OCI-LY1 (cell line): ENCODE results near the gene SHMT2.

Source experiments
- H2AFZ ChIP-seq: fragments of 200-600 bp; sonication (generic), shearing (Covaris generic); 2 replicates; pipeline ENCODE4 v1.6.0; 2014; ENCODE audit warnings: antibody characterized with exemption, mild to moderate bottlenecking, low read length
- H3F3A ChIP-seq: fragments of 200-600 bp; sonication (generic), shearing (Covaris generic); 2 replicates; pipeline ENCODE4 v1.6.0; 2014; ENCODE audit warnings: mild to moderate bottlenecking, antibody characterized with exemption, low read length, moderate library complexity; ENCODE audit not compliant: insufficient read depth
- H3K27ac ChIP-seq: fragments of 200-600 bp; sonication (generic); 2 replicates; pipeline ENCODE4 v1.5.1; 2014; ENCODE audit warnings: low read length, mixed run types, mild to moderate bottlenecking, low read depth; ENCODE audit not compliant: poor library complexity, severe bottlenecking
- H3K27me3 ChIP-seq: fragments of 200-600 bp; sonication (generic); 2 replicates; pipeline ENCODE4 v1.6.0; 2014; ENCODE audit warnings: antibody characterized with exemption, mild to moderate bottlenecking, low read length, moderate library complexity; ENCODE audit not compliant: insufficient read depth
- H3K36me3 ChIP-seq: fragments of 200-600 bp; sonication (generic); 2 replicates; pipeline ENCODE4 v1.6.1; 2014; ENCODE audit warnings: mild to moderate bottlenecking, antibody characterized with exemption, low read length, moderate library complexity, mixed read lengths; ENCODE audit not compliant: insufficient read depth
- H3K4me1 ChIP-seq: fragments of 200-600 bp; sonication (generic); 2 replicates; pipeline ENCODE4 v1.5.1; 2014; ENCODE audit warnings: mild to moderate bottlenecking, low read length, moderate library complexity; ENCODE audit not compliant: insufficient read depth, severe bottlenecking
- H3K4me2 ChIP-seq: fragments of 200-600 bp; sonication (generic), shearing (Covaris generic); 2 replicates; pipeline ENCODE4 v1.6.1; 2014; ENCODE audit warnings: low read length
- H3K4me3 ChIP-seq: fragments of 200-600 bp; sonication (generic); 2 replicates; pipeline ENCODE4 v1.5.1; 2014; ENCODE audit warnings: low read length, low read depth, mild to moderate bottlenecking, mixed read lengths; ENCODE audit not compliant: poor library complexity, severe bottlenecking
- H3K79me2 ChIP-seq: fragments of 200-600 bp; shearing (Covaris generic); 2 replicates; pipeline ENCODE4 v1.6.1; 2016; ENCODE audit warnings: mixed run types, low read length, mixed read lengths; ENCODE audit not compliant: insufficient read depth
- H3K9ac ChIP-seq: fragments of 200-600 bp; sonication (generic), shearing (Covaris generic); 2 replicates; pipeline ENCODE4 v1.6.1; 2014; ENCODE audit warnings: mild to moderate bottlenecking, low read length, mixed read lengths
- H3K9me2 ChIP-seq: fragments of 200-600 bp; sonication (generic), shearing (Covaris generic); 2 replicates; pipeline ENCODE4 v1.6.1; 2014; ENCODE audit warnings: low read depth, mild to moderate bottlenecking, low read length, mixed read lengths
- H3K9me3 ChIP-seq: fragments of 200-600 bp; shearing (Covaris generic); 2 replicates; pipeline ENCODE4 v1.6.1; 2014; ENCODE audit warnings: low read length, mixed read lengths
- H4K20me1 ChIP-seq: fragments of 200-600 bp; sonication (generic), shearing (Covaris generic); 2 replicates; pipeline ENCODE4 v1.6.0; 2016; ENCODE audit warnings: mild to moderate bottlenecking, low read length; ENCODE audit not compliant: insufficient read depth
- EZH2 ChIP-seq: fragments of 200-600 bp; sonication (generic), shearing (Covaris generic); IDR thresholded peaks from 2 replicates; pipeline ENCODE4 v1.8.0; 2017; ENCODE audit warnings: borderline replicate concordance, mixed run types, mild to moderate bottlenecking, antibody characterized with exemption, low read length, moderate library complexity, mixed read lengths
- TF ChIP-seq, protein P1 (sequence below): fragments of 200-600 bp; sonication (generic), shearing (Covaris generic); IDR thresholded peaks from 2 replicates; pipeline ENCODE4 v1.5.1; 2017; ENCODE audit warnings: mild to moderate bottlenecking, antibody characterized with exemption, low read length, moderate library complexity, mixed read lengths

Gene SHMT2

DNA sequence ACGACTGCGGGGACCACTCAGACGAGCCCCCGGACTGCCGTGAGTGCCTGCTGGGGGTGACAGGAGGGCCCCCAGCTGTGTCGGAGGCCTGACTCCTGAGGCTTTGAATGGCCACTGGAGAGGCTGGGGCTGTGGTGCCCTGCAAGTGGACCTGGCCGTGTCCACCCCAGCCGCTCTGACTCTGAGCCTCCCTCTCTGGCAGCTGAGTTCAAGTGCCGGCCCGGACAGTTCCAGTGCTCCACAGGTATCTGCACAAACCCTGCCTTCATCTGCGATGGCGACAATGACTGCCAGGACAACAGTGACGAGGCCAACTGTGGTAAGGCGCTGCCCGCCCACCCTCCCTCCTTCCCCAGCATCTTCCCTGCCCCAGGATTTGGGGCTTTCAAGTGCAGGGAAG is 29.0 kb upstream of the SHMT2 start:
- H3K4me3 ChIP-seq = no peak overlapping the region
- H3K27me3 ChIP-seq = peaks cover 40% of the 10 kb centered on the region; the same call in 1 of the 2 replicates
- H3K79me2 ChIP-seq = no peaks in the 10 kb centered on the region
- H3K27ac ChIP-seq = no peak overlapping the region
- no peak overlapping the region for H3K4me2 ChIP-seq
- peaks cover 8% of the 10 kb centered on the region for H3K4me1 ChIP-seq
- no peaks in the 10 kb centered on the region for H3K9me3 ChIP-seq
- no peaks in the 10 kb centered on the region for H3K9me2 ChIP-seq
- no peak overlapping the region for H3K9ac ChIP-seq
- H3F3A ChIP-seq = no peaks in the 10 kb centered on the region
- H3K36me3 ChIP-seq = no peaks in the 10 kb centered on the region
- TF ChIP-seq EZH2 = no peak
- TF ChIP-seq, protein P1, sequence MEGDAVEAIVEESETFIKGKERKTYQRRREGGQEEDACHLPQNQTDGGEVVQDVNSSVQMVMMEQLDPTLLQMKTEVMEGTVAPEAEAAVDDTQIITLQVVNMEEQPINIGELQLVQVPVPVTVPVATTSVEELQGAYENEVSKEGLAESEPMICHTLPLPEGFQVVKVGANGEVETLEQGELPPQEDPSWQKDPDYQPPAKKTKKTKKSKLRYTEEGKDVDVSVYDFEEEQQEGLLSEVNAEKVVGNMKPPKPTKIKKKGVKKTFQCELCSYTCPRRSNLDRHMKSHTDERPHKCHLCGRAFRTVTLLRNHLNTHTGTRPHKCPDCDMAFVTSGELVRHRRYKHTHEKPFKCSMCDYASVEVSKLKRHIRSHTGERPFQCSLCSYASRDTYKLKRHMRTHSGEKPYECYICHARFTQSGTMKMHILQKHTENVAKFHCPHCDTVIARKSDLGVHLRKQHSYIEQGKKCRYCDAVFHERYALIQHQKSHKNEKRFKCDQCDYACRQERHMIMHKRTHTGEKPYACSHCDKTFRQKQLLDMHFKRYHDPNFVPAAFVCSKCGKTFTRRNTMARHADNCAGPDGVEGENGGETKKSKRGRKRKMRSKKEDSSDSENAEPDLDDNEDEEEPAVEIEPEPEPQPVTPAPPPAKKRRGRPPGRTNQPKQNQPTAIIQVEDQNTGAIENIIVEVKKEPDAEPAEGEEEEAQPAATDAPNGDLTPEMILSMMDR = no peak
- H2AFZ ChIP-seq = no peak overlapping the region
- no peaks in the 10 kb centered on the region for H4K20me1 ChIP-seq

DNA sequence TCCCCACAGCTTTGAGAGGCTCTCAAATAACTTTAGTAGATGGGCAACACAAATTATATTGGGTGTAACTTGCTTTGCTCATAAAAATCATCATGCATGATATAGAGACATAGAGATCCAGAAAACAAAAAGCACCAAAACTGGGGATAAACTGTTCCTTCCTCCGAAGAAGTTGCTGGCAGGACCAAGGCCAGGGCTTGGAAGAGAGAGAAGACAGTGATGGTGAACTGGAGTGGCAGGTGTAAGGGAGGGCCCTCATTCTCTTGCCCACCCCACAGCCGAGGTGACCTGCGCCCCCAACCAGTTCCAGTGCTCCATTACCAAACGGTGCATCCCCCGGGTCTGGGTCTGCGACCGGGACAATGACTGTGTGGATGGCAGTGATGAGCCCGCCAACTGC is 28.3 kb upstream of the SHMT2 start:
- Histone ChIP-seq H2AFZ (no peak overlapping the region), H3K36me3 (no peaks in the 10 kb centered on the region), H3K9me3 (no peaks in the 10 kb centered on the region), H3K27ac (no peak overlapping the region), H3K4me1 (peaks cover 1% of the 10 kb centered on the region), H3K4me3 (no peak overlapping the region), H3K27me3 (peaks cover 44% of the 10 kb centered on the region; the same call in 1 of the 2 replicates), H4K20me1 (no peaks in the 10 kb centered on the region), H3K9ac (no peak overlapping the region), H3F3A (no peaks in the 10 kb centered on the region), H3K4me2 (no peak overlapping the region), H3K79me2 (no peaks in the 10 kb centered on the region), H3K9me2 (no peaks in the 10 kb centered on the region)
- no peak for TF ChIP-seq EZH2
- TF ChIP-seq, protein P1 = no peak

DNA sequence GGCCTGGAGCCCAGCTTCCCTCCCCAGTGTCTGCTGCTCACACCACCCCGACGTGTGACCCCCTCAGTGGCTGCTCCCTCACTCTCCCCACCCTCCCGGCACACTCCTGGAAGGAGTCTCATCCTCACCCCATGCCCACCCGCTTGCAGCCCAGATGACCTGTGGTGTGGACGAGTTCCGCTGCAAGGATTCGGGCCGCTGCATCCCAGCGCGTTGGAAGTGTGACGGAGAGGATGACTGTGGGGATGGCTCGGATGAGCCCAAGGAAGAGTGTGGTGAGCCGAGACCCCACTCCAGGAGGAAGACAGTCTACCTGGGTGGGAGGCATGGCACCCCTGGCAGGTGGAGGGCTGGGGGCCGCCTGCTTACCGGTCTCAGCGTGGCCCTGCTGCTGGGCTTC is 27.9 kb upstream of the SHMT2 start:
- no peaks in the 10 kb centered on the region for H3K9me3 ChIP-seq
- H3K27me3 ChIP-seq = peaks cover 41% of the 10 kb centered on the region; the same call in 1 of the 2 replicates
- H3K4me1 ChIP-seq = no peaks in the 10 kb centered on the region
- no peak overlapping the region for H3K4me3 ChIP-seq
- no peaks in the 10 kb centered on the region for H3K79me2 ChIP-seq
- no peaks in the 10 kb centered on the region for H3K9me2 ChIP-seq
- no peak overlapping the region for H2AFZ ChIP-seq
- H3K27ac ChIP-seq = no peak overlapping the region
- no peak overlapping the region for H3K9ac ChIP-seq
- H4K20me1 ChIP-seq = no peaks in the 10 kb centered on the region
- TF ChIP-seq, protein P1 = no peak
- no peak for TF ChIP-seq EZH2
- H3F3A ChIP-seq = no peaks in the 10 kb centered on the region
- no peak overlapping the region for H3K4me2 ChIP-seq
- no peaks in the 10 kb centered on the region for H3K36me3 ChIP-seq
